C4-2B (cell line): ENCODE results near the gene FRK.

Source experiments
- CTCF ChIP-seq: fragments of 450-650 bp; conservative IDR thresholded peaks from 2 replicates; pipeline ENCODE4 v1.5.1; 2017; ENCODE audit warnings: mild to moderate bottlenecking
- ZFX ChIP-seq: fragments of 450-650 bp; IDR thresholded peaks from 2 replicates; pipeline ENCODE4 v1.6.1; 2017

- no peak for TF ChIP-seq ZFX
- TF ChIP-seq CTCF: no peak
Measured at GRCh38 chr6:116041934-116042333, 18.8 kb downstream of the FRK start.
